ENCODE data around the gene RAF1.

- TF ChIP-seq, protein P1, sequence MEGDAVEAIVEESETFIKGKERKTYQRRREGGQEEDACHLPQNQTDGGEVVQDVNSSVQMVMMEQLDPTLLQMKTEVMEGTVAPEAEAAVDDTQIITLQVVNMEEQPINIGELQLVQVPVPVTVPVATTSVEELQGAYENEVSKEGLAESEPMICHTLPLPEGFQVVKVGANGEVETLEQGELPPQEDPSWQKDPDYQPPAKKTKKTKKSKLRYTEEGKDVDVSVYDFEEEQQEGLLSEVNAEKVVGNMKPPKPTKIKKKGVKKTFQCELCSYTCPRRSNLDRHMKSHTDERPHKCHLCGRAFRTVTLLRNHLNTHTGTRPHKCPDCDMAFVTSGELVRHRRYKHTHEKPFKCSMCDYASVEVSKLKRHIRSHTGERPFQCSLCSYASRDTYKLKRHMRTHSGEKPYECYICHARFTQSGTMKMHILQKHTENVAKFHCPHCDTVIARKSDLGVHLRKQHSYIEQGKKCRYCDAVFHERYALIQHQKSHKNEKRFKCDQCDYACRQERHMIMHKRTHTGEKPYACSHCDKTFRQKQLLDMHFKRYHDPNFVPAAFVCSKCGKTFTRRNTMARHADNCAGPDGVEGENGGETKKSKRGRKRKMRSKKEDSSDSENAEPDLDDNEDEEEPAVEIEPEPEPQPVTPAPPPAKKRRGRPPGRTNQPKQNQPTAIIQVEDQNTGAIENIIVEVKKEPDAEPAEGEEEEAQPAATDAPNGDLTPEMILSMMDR (IDR thresholded peaks at IDR 0.05): no peak
- no peak for TF ChIP-seq POLR2AphosphoS5 (IDR thresholded peaks at IDR 0.05)
Measured at GRCh38 chr3:12560505-12561190, 103.3 kb downstream of the RAF1 start.
